Stimulated activated CD4-positive, alpha-beta T cell treated with anti-CD3 and anti-CD28 coated beads, Interleukin-4, amount 100 ng/mL, for 48 hours (primary cell): Measurements from ENCODE around the gene PRKCA.
"Not testable (repeated sequence)": the region's sequence is repeated elsewhere in the genome, so short reads cannot be mapped to it uniquely, and the experiment has no call there.

Experiments
- DNase-seq, 2 donors: peaks; one replicate each; pipeline ENCODE4 v3.0.0-alpha.2; 2020; ENCODE audit warnings: low read depth in 2 of 2

The PRKCA gene

DNA sequence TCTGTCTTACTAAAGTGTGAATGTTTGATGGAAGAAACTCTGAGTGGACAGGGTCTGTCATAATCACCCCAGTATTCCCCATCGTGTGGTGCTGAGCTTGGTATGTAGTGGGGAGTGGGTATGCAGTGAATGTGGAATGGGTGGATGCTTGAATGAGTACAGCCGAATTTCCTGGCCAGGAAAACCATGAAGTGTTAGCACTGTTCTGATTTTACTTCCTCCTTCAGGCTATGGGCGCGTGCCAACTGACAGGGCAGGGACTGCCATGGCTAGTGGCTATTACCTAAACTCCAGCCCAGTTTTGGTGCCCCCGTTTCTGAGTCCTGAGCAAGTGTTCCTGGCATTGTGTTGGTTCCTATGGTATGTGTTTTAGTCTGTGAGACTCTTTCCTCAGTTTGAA, 48.6 kb downstream of the PRKCA start:
- DNase-seq = no peak

GRCh38 chr17:66351701-66352100, 49.3 kb downstream of the PRKCA start:
- no peak for DNase-seq

DNA sequence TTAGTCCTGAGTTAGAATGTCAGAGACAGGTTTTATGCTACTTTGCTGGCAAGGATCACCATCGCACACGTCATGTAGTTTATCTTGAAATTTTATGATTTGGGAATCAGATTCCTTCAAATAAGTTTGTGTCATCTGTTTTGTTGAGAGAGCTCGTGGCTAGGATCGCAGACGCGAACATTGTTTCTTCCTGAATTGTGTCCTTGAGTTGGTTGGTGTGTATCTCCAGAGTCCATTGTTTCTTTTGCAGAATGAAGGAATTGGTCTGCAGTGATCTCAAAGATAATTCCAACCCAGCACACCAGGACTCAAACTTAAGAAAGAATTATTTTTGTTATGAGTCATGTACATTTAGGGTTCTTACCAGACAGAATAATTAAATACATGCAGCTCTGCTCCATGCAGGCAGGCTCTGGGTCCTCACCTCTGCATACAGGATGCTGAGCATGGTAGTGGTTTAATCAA, 51.6 kb downstream of the PRKCA start:
- no peak for DNase-seq

- no peak for DNase-seq
Observed at GRCh38 chr17:66354472-66354871, 52.1 kb downstream of the PRKCA start.

GRCh38 chr17:66354981-66355380, 52.6 kb downstream of the PRKCA start:
- DNase-seq = no peak

DNA sequence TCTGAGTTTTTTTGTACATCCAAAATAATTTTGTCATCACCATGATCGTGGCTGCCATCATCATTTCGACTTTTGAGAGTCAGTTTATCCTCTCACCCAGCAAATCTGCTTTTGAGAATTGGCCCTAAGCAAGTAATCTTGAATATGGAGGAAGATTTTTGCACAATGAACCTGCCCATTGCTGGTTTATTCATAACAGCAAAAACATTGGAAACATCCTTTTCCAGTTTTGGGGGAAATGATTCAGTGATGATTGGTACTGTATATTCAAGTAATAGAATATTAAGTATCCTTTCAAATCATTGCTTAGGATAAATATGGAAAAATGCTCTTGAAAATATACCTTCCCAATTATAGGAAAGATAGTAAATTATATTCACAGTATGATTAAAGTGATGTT, 53.1 kb downstream of the PRKCA start:
- DNase-seq = no peak

DNA sequence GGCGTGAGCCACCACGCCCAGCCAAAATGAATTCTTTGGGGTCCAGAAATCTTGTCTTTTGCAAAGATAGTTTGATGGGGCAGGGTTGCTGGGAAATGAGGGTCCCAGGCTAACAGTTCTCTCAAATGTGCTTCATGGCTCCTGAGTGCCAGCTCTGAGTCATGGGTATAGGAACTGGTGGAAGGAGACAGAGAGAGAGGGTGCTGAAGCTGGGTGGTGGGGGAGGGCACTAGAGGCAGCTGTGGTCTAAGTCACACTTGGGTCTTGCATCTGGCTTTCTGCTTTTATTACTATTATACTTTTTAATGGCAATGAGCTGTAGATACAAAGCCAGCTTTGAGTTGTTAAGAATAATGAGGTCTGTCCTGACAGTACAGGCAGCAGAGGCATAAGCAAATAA, 54.6 kb downstream of the PRKCA start:
- no peak for DNase-seq

DNA sequence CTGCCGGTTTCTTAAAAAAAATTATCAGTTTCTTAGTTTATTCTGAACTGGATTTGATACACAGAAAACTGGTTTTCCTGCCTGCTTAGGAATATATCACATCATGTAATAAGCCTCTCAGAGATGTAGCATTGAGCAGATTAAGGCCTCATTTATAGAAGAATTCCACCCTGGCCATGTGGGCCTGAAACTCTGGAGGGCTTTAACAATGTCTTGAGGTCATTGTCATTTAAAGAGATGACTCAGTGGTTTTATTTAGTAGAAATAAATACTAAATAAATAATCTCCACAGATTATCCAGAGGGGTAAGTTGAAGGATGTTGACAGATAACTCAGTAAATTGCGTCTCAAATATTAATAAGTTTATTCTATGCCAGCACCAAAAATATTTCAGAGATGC, 56.9 kb downstream of the PRKCA start:
- no peak for DNase-seq

DNA sequence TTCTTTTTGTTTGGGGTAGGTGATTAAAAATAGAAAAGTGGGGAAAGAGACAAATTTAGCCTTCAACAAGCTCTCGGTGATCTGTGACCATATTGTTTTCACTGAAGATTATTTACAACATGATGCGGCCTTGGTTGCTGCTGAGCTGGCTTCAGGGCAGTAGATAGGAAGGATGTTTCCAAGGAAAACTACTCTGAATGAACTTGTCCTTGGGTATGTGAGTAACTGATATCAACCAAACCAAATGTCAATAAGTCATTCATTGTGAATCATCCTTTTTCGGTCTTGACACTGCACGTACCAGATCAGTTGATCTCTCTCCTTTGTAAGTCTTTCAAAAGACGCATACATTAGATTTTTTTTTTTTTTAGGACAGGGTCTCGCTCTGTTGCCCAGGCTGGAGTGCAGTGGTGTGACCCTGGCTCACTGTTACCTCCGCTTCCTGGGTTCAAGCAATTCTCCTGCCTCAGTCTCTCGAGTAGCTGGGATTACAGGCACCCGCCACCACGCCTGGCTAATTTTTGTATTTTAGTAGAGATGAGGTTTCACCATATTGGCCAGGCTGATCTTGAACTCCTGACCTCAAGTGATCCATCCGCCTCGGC, 58.6 kb downstream of the PRKCA start:
- not testable (repeated sequence) for DNase-seq

- peak in 1 of 2 donors; percentile 28 for DNase-seq
Observed at GRCh38 chr17:66364508-66364907, 62.1 kb downstream of the PRKCA start.

- DNase-seq = no peak
Observed at GRCh38 chr17:66364990-66365490, 62.6 kb downstream of the PRKCA start.

- no peak for DNase-seq
Observed at GRCh38 chr17:66365903-66366302, 63.5 kb downstream of the PRKCA start.

GRCh38 chr17:66367107-66367506, 64.7 kb downstream of the PRKCA start:
- DNase-seq = no peak

GRCh38 chr17:66369830-66370229, 67.4 kb downstream of the PRKCA start:
- DNase-seq = no peak

- DNase-seq = no peak
Observed at GRCh38 chr17:66371561-66371960, 69.1 kb downstream of the PRKCA start.

DNA sequence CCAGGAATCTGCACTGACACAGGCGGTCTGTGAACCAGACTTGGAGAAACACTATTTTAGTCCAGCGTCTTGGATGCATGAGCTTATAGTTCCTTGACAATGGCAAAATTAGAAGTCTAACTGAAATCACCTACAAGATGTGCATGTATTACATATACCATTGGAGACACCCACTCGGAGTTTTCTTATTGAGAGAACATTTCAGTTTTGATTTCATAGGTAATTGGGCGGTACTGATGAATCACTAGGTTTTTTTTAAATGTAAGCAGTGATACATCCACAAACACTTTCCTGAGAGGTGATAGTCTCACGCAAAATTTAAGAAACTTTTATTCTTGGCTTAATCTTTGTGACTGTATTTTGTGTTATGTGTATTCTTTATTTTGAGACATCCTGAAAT, 69.8 kb downstream of the PRKCA start:
- no peak for DNase-seq

- no peak for DNase-seq
Observed at GRCh38 chr17:66373079-66373478, 70.7 kb downstream of the PRKCA start.

- no peak for DNase-seq
Observed at GRCh38 chr17:66373944-66374817, 71.8 kb downstream of the PRKCA start.

GRCh38 chr17:66375121-66375520, 72.7 kb downstream of the PRKCA start:
- no peak for DNase-seq

GRCh38 chr17:66378296-66378695, 75.9 kb downstream of the PRKCA start:
- DNase-seq = no peak

DNA sequence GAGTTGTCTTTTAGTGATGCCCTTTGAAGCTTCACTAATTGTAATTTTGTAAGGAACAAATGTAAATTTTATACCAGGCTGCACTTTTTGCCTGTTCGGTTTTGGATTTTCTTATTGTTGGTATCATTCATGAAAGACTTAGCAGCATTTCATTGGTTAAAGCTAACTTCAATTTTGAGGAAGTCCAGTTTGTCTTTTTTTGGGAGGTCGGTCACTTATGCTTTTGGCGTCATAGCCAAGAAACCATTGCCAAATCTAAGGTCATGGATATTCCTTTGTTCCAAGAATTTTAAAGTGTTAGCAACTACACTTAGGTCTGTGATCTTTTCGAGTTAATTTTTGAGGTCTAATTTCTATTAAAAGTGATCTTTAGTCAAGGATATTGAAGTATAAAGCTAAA, 77.1 kb downstream of the PRKCA start:
- DNase-seq = no peak

DNA sequence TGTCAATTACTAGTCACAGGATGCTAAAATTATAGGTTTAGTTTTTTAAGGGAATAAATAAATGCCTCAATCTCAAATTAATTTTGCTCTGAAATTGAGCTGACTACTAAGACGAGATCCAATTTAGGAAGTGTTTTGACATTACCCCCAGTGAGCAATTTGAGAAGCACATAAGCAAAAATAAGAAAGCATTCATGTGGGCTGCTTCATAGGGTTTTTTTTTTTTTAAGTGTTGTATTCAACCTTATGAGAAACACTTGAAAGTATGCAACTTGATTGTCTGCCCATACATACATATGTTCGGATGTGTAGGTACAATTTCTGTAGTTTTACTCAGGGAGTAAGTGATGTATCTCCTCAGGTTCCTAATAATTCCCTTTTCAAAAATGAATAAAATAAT, 77.6 kb downstream of the PRKCA start:
- DNase-seq = no peak

GRCh38 chr17:66381701-66382362, 79.4 kb downstream of the PRKCA start:
- no peak for DNase-seq
